Neural cell (in vitro differentiated cells): ENCODE data around the gene ZNF22. TPM values are rescaled to one million over a fixed set of nuclear protein-coding genes. Genes with fewer than 3 reads are reported as not detected.

ENCODE experiments used
- H2AFZ ChIP-seq: fragments of 200-600, 300-800 bp; sonication (generic), shearing (Covaris generic); 2 replicates; pipeline ENCODE4 v1.6.0; 2014; ENCODE audit warnings: low read depth, mild to moderate bottlenecking, antibody characterized with exemption, low read length, moderate library complexity
- H3F3A ChIP-seq: fragments of 200-600 bp; shearing (Covaris generic); 2 replicates; pipeline ENCODE4 v1.6.1; 2016; ENCODE audit warnings: mild to moderate bottlenecking, moderate library complexity, mixed read lengths, antibody characterized with exemption, low read length; ENCODE audit not compliant: insufficient read depth, poor library complexity, severe bottlenecking
- H3K27ac ChIP-seq: fragments of 200-600, 300-800 bp; sonication (generic), shearing (Covaris generic); 2 replicates; pipeline ENCODE4 v1.5.1; 2014; ENCODE audit warnings: mild to moderate bottlenecking, low read length, moderate library complexity
- H3K27me3 ChIP-seq: fragments of 300-800, 200-600 bp; sonication (generic), shearing (Covaris generic); 2 replicates; pipeline ENCODE4 v1.6.0; 2014; ENCODE audit warnings: mild to moderate bottlenecking, low read depth, low read length, moderate library complexity; ENCODE audit not compliant: insufficient read depth
- H3K36me3 ChIP-seq: fragments of 300-800, 200-600 bp; sonication (generic), shearing (Covaris generic); 2 replicates; pipeline ENCODE4 v1.5.1; 2014; ENCODE audit warnings: mild to moderate bottlenecking, antibody characterized with exemption, low read length, moderate library complexity; ENCODE audit not compliant: insufficient read depth
- H3K4me2 ChIP-seq: fragments of 300-800, 200-600 bp; sonication (generic), shearing (Covaris generic); 2 replicates; pipeline ENCODE4 v1.6.0; 2014; ENCODE audit warnings: mild to moderate bottlenecking, low read length
- H3K4me3 ChIP-seq: fragments of 300-800, 200-600 bp; sonication (generic), shearing (Covaris generic); 2 replicates; pipeline ENCODE4 v1.5.1; 2014; ENCODE audit warnings: mild to moderate bottlenecking, low read length, moderate library complexity
- H3K79me2 ChIP-seq: fragments of 200-600 bp; shearing (Covaris generic); replicated peaks from 2 replicates; pipeline ENCODE4 v1.6.0; 2014; ENCODE audit warnings: mild to moderate bottlenecking, low read length, moderate library complexity; ENCODE audit not compliant: insufficient read depth
- H3K9ac ChIP-seq: fragments of 300-800, 200-600 bp; sonication (generic), shearing (Covaris generic); 2 replicates; pipeline ENCODE4 v1.6.1; 2016; ENCODE audit warnings: mild to moderate bottlenecking, low read length, mixed read lengths
- H3K9me2 ChIP-seq: fragments of 200-600 bp; shearing (Covaris generic); 2 replicates; pipeline ENCODE4 v1.6.1; 2016; ENCODE audit warnings: mild to moderate bottlenecking, low read length, mixed read lengths; ENCODE audit not compliant: insufficient read depth
- H3K9me3 ChIP-seq: fragments of 200-600, 300-800 bp; sonication (generic), shearing (Covaris generic); 2 replicates; pipeline ENCODE4 v1.6.1; 2016; ENCODE audit warnings: mild to moderate bottlenecking, mixed run types, low read length, moderate library complexity, mixed read lengths
- H4K20me1 ChIP-seq: fragments of 200-600 bp; shearing (Covaris generic); 2 replicates; pipeline ENCODE4 v1.6.1; 2016; ENCODE audit warnings: mild to moderate bottlenecking, mixed run types; ENCODE audit not compliant: insufficient read depth
- EP300 ChIP-seq: fragments of 450-650 bp; conservative IDR thresholded peaks from 2 replicates; pipeline ENCODE4 v1.6.1; 2014; ENCODE audit warnings: antibody characterized with exemption, mild to moderate bottlenecking, moderate library complexity; ENCODE audit not compliant: poor library complexity, severe bottlenecking
- EZH2 ChIP-seq: fragments of 200-600, 300-800 bp; shearing (Covaris generic), sonication (generic); IDR thresholded peaks from 2 replicates; pipeline ENCODE4 v1.6.1; 2014; ENCODE audit warnings: antibody characterized with exemption, low read length, borderline replicate concordance, mild to moderate bottlenecking; ENCODE audit not compliant: insufficient read depth, poor library complexity, severe bottlenecking
- MXI1 ChIP-seq: fragments of 450-650 bp; conservative IDR thresholded peaks from 2 replicates; pipeline ENCODE4 v1.6.1; 2014; ENCODE audit warnings: antibody characterized with exemption, mild to moderate bottlenecking; ENCODE audit not compliant: poor library complexity, severe bottlenecking
- POLR2AphosphoS5 ChIP-seq: IDR thresholded peaks from 2 replicates; pipeline ENCODE4 v1.6.1; 2012
- RAD21 ChIP-seq: fragments of 450-650 bp; conservative IDR thresholded peaks from 2 replicates; pipeline ENCODE4 v1.6.1; 2014; ENCODE audit warnings: antibody characterized with exemption, mild to moderate bottlenecking, moderate library complexity
- SMC3 ChIP-seq: fragments of 450-650 bp; conservative IDR thresholded peaks from 2 replicates; pipeline ENCODE4 v1.6.1; 2014; ENCODE audit warnings: antibody characterized with exemption, mild to moderate bottlenecking, moderate library complexity; ENCODE audit not compliant: poor library complexity
- TAF1 ChIP-seq: IDR thresholded peaks from 2 replicates; pipeline ENCODE4 v1.6.1; 2012; ENCODE audit warnings: low read depth
- polyA plus RNA-seq: library from polyadenylated mRNA; depleted of rRNA; stranded (reverse); fragments of >200 nt; gene quantifications from 2 replicates; pipeline ENCODE4 v1.2.3, GENCODE V29; 2014
- TF ChIP-seq, protein P1 (sequence below): fragments of 450-650 bp; IDR thresholded peaks from 2 replicates; pipeline ENCODE4 v1.5.1; 2014; ENCODE audit warnings: antibody characterized with exemption, mild to moderate bottlenecking, moderate library complexity; ENCODE audit not compliant: poor library complexity, severe bottlenecking
- TF ChIP-seq, protein P2 (sequence below): IDR thresholded peaks from 2 replicates; pipeline ENCODE4 v1.6.1; 2012; ENCODE audit warnings: borderline replicate concordance

ZNF22 gene
- polyA plus RNA-seq, 1 donor from 2014 or later: 32.9 TPM

DNA sequence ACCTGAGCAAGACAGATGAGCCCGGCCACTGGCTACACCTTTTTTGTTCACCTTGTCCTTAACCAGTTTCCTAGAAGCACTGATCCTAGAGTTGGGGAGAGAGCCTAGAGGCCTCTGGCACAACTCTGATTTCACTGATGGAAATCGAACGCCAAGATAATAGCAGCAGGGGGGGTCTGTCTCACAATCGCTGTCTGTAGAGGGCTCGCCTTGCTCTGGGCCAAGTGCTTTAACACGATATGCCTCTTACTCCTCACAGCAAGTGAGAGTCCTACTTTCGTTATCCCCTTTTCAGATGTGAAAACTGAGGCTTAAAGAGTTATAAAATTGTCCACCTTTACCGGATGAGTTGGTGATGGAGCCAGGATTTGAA lies 40.6 kb upstream of the ZNF22 start:
- no peaks in the 10 kb centered on the region for H3K9me3 ChIP-seq
- no peaks in the 10 kb centered on the region for H4K20me1 ChIP-seq
- no peak overlapping the region for H2AFZ ChIP-seq
- no peaks in the 10 kb centered on the region for H3K9me2 ChIP-seq
- no peaks in the 10 kb centered on the region for H3K36me3 ChIP-seq
- no peaks in the 10 kb centered on the region for H3K79me2 ChIP-seq
- H3K4me3 ChIP-seq: peak overlapping the region; percentile 94
- TF ChIP-seq POLR2AphosphoS5 (no peak), MXI1 (no peak), TAF1 (no peak), EP300 (no peak), RAD21 (no peak), EZH2 (no peak)
- TF ChIP-seq, protein P1, sequence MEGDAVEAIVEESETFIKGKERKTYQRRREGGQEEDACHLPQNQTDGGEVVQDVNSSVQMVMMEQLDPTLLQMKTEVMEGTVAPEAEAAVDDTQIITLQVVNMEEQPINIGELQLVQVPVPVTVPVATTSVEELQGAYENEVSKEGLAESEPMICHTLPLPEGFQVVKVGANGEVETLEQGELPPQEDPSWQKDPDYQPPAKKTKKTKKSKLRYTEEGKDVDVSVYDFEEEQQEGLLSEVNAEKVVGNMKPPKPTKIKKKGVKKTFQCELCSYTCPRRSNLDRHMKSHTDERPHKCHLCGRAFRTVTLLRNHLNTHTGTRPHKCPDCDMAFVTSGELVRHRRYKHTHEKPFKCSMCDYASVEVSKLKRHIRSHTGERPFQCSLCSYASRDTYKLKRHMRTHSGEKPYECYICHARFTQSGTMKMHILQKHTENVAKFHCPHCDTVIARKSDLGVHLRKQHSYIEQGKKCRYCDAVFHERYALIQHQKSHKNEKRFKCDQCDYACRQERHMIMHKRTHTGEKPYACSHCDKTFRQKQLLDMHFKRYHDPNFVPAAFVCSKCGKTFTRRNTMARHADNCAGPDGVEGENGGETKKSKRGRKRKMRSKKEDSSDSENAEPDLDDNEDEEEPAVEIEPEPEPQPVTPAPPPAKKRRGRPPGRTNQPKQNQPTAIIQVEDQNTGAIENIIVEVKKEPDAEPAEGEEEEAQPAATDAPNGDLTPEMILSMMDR: no peak
- TF ChIP-seq, protein P2, sequence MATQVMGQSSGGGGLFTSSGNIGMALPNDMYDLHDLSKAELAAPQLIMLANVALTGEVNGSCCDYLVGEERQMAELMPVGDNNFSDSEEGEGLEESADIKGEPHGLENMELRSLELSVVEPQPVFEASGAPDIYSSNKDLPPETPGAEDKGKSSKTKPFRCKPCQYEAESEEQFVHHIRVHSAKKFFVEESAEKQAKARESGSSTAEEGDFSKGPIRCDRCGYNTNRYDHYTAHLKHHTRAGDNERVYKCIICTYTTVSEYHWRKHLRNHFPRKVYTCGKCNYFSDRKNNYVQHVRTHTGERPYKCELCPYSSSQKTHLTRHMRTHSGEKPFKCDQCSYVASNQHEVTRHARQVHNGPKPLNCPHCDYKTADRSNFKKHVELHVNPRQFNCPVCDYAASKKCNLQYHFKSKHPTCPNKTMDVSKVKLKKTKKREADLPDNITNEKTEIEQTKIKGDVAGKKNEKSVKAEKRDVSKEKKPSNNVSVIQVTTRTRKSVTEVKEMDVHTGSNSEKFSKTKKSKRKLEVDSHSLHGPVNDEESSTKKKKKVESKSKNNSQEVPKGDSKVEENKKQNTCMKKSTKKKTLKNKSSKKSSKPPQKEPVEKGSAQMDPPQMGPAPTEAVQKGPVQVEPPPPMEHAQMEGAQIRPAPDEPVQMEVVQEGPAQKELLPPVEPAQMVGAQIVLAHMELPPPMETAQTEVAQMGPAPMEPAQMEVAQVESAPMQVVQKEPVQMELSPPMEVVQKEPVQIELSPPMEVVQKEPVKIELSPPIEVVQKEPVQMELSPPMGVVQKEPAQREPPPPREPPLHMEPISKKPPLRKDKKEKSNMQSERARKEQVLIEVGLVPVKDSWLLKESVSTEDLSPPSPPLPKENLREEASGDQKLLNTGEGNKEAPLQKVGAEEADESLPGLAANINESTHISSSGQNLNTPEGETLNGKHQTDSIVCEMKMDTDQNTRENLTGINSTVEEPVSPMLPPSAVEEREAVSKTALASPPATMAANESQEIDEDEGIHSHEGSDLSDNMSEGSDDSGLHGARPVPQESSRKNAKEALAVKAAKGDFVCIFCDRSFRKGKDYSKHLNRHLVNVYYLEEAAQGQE: no peak
- no peaks in the 10 kb centered on the region for H3K27me3 ChIP-seq
- H3K4me2 ChIP-seq: peak overlapping the region; percentile 68
- H3K27ac ChIP-seq: peak overlapping the region; percentile 24
- H3K9ac ChIP-seq: peak overlapping the region; percentile 82
- H3F3A ChIP-seq: no peaks in the 10 kb centered on the region

DNA sequence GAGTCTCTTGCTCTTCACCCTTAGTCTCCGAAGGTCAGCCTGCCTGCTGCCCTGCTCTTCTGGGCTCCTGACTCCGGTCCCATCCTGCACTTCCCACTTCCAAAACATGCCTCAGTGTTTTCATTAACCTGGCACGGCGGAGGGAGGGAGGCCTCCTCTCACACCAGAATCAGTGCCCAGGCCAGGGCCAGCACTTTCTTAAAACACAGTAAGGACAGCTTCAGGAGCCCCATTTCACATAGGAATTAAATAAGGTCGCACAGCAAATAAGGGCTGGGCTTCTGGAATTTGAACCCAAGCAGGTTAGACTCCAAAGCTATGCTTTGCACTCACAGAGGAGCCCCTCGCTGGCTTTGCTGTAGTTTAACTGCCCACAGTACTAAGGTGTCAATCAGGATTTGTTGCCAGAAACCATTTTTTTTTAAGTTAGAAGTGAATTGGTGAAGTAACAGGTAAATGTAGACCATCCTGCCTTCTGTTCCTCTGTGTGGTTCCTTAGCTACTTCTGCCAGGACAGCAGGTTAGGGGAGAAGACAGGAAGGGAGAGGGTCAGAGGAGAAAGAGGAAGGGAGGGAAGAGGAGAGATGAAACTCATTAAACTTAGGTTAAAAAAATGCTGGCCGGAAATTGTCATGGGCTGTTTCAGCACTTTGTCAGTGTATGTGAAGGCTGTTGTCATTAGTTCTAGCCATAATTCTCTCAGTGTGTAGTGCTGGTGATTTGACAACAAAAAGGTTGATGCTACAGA lies 40.1 kb upstream of the ZNF22 start:
- Histone ChIP-seq H3K27me3 (no peaks in the 10 kb centered on the region), H3F3A (no peaks in the 10 kb centered on the region), H3K27ac (no peak overlapping the region), H3K9me3 (no peaks in the 10 kb centered on the region), H4K20me1 (no peaks in the 10 kb centered on the region), H3K4me3 (peak overlapping the region; percentile 94), H3K9me2 (no peaks in the 10 kb centered on the region), H3K4me2 (no peak overlapping the region), H3K36me3 (no peaks in the 10 kb centered on the region), H2AFZ (no peak overlapping the region), H3K79me2 (no peaks in the 10 kb centered on the region), H3K9ac (peak overlapping the region; percentile 82)
- no peak for TF ChIP-seq RAD21
- TF ChIP-seq TAF1: no peak
- no peak for TF ChIP-seq EP300
- TF ChIP-seq EZH2: no peak
- no peak for TF ChIP-seq POLR2AphosphoS5
- TF ChIP-seq MXI1: no peak
- TF ChIP-seq, protein P2: no peak
- TF ChIP-seq, protein P1: no peak
- no peak for TF ChIP-seq SMC3
